Omental fat pad (tissue), 4 donors: ENCODE data around the gene F7. TPM values are rescaled to one million over a fixed set of nuclear protein-coding genes. Genes with fewer than 3 reads are reported as not detected.
"Not testable (repeated sequence)": the region's sequence is repeated elsewhere in the genome, so short reads cannot be mapped to it uniquely, and the experiment has no call there.

Experiments
- ATAC-seq: fragments of 150-250 bp; one replicate; pipeline ENCODE4 v1.9.1; 2016; ENCODE audit warnings: mild to moderate bottlenecking, moderate library complexity; ENCODE audit not compliant: low FRiP score
- DNase-seq: peaks from one replicate; pipeline ENCODE4 v3.0.0-alpha.2; 2019; ENCODE audit warnings: low spot score
- total RNA-seq, 4 donors: library from RNA; depleted of rRNA; stranded (reverse); fragments of >200 nt; gene quantifications; one replicate each; pipeline ENCODE4 v1.1.0, GENCODE V29; 2016
- TF ChIP-seq, protein P1 (sequence below), 3 donors: fragments of 450-650 bp; IDR thresholded peaks; one replicate each; pipeline ENCODE4 v1.5.1; 2016 to 2017; ENCODE audit warnings: antibody characterized with exemption in 3 of 3, mild to moderate bottlenecking in 3 of 3, moderate library complexity in 2 of 3

F7 gene
- total RNA-seq, 4 donors from 2014 or later, result 0.24 to 0.74 TPM; not detected in 2

DNA sequence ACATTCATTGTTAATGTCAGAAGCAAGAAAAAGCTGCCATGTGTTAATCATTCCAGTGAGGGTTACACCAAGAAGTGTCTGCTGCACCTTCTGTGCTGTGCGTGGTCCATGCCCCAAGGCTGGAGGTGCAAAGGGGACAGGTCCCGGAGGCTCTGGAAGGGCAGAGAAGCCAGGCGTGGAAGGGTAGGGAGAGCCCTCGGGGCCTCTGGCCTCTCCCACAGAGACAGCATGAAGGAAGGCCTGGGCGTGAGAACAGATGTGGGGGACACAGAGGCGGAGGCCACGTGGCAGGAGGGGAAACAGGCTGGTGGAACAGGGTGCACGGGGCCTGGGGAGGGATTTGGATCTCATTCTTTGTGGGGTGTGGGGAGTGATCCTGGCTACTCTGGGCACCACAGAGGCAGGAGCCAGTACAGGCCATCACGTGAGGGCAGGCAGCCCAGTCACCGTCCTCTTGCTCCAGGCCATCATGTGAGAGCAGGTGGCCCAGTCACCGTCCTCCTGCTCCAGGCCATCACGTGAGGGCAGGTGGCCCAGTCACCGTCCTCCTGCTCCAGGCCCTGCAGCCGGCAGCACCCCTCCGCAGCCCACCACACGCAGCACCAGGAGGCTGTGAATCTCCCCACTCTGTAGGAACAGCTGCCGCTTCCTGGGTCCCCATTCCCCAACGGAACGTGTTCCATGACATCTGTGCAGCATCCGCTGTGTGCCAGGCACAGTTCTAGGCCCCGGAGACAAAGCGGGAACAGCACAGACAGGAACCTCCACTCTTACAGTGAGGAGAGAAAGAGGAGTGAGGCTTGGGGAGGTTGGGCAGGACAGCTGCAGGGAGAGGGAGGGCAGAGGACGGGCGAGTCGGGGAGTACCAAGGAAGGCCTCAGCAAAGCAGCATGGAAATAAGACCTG, 10.2 kb upstream of the F7 start:
- DNase-seq, result no peak
- TF ChIP-seq, protein P1, sequence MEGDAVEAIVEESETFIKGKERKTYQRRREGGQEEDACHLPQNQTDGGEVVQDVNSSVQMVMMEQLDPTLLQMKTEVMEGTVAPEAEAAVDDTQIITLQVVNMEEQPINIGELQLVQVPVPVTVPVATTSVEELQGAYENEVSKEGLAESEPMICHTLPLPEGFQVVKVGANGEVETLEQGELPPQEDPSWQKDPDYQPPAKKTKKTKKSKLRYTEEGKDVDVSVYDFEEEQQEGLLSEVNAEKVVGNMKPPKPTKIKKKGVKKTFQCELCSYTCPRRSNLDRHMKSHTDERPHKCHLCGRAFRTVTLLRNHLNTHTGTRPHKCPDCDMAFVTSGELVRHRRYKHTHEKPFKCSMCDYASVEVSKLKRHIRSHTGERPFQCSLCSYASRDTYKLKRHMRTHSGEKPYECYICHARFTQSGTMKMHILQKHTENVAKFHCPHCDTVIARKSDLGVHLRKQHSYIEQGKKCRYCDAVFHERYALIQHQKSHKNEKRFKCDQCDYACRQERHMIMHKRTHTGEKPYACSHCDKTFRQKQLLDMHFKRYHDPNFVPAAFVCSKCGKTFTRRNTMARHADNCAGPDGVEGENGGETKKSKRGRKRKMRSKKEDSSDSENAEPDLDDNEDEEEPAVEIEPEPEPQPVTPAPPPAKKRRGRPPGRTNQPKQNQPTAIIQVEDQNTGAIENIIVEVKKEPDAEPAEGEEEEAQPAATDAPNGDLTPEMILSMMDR (IDR thresholded peaks at IDR 0.05), result no peak
- ATAC-seq, result no peak

DNA sequence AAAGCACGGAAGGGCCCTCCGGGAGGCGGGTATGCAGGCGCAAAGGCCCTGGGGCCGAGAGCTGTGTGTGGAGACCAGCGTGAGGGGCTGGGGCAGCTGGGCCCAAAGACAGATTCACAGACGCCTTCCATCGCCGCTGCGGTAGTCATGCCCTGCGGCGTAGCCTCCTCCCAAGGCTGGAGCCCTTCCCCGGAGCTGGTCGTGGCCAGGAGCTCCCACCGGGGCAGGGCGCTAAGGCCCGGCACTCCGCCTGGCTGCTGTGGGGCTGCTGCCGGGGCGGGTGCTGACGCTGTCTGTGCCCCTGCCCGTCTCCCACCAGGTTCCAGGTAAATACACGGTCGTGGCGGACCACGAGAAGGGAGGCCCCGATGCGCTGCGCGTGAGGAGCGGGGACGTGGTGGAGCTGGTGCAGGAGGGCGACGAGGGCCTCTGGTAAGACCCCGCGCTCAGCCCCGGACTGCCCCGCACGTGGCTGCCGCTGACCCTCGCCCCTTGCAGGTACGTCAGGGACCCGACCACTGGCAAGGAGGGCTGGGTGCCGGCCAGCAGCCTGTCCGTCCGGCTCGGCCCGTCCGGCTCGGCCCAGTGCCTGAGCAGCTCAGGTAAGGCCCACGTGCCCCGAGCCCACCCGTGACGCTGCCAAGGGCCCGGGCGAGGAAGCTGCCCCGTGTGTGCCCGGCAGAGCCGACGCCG, 9.4 kb upstream of the F7 start:
- TF ChIP-seq, protein P1 (IDR thresholded peaks at IDR 0.05), result no peak
- DNase-seq (no peak), ATAC-seq (peak; percentile 35)

DNA sequence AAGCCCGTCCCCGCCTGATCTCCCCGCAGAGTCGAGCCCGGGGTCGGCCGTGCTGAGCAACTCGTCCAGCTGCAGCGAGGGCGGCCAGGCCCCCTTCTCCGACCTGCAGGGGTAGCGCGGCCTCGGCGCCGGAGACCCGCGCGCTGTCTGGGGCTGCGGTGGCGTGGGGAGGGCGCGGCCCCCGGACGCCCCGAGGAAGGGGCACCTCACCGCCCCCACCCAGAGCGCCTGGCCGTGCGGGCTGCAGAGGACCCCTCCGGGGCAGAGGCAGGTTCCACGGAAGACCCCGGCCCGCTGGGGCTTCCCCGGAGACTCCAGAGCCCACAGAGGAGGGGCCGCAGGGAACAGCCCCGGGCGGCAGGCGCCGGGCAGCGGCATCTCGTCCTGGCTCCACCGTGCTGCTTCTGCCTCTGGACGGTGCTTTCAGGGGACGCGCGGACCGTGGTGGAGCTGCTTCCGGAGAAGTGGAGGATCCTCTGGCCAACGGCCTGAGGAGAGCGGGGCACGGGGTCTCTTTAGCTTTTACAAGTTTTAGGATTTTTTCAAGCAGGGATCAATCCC, 8.8 kb upstream of the F7 start:
- no peak for DNase-seq
- ATAC-seq, result no peak
- TF ChIP-seq, protein P1 (IDR thresholded peaks at IDR 0.05), result no peak

DNA sequence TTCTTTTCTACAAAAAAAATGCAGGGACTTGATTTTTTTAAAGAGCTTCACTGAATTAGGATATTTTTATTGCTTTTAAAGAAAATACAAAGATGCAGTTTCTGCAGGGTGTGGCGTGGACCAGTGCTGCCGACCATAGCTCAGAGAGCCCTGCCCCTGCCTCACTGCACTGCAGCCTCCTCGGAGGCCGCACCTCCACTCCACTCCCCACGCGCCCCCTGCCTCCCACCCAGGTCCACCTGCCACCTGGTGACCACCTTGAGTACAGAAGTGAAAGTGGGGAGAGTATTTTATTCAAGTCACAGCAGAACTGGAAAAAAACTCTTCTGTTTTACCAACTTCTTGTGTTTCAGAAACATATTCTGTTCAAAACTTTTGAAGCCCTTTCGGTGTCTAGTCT, 7.9 kb upstream of the F7 start:
- ATAC-seq, result no peak
- DNase-seq, result no peak
- TF ChIP-seq, protein P1 (IDR thresholded peaks at IDR 0.05), result no peak

DNA sequence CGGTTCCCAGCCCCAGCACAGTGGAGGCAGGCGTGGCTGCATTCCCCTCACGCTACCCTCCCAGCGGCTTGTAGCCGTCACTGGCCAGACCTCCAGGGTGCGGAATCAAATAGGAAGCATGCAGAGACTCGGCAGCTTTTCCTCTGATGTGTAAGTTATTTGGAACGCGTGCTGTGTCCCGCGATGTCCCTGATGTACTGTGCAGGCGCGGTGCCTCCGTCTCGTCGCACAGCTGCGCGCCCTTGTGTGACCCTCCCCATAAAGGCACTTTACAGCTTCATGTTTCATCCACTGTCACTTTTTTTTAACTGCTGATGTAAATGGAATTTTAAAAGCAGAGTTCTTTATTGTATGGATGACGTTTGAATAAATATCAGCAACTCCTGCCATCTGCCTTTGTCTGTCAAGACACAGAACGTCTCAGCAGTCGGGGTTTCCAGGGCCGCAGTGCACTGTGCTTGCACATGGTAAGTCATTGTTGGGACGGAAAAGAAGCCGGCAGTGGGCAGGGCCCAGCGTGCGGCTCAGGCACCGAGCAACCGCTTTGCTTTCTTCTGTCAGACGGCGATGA, 7.3 kb upstream of the F7 start:
- ATAC-seq (no peak), DNase-seq (no peak)
- TF ChIP-seq, protein P1 (IDR thresholded peaks at IDR 0.05), result no peak

DNA sequence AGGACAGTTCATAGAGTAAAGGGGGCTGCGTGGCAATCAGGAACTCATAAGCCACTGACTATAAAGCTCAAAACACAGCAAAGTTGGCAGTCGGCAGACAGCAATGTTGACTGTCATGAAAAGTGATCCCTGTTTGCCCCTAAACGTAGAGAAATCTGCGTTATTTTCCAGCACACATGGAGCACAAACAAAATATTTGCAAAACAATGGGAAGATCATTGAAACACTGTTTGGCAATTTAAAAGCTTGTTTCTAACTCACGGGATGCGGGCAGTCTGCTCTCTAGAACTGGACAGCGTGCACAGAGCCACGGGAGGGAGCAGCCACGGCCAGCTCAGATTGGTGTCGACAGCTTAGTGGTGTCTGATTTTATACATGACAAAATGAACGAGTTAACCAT, 6.4 kb upstream of the F7 start:
- ATAC-seq, result no peak
- TF ChIP-seq, protein P1 (IDR thresholded peaks at IDR 0.05), result no peak
- DNase-seq, result no peak

DNA sequence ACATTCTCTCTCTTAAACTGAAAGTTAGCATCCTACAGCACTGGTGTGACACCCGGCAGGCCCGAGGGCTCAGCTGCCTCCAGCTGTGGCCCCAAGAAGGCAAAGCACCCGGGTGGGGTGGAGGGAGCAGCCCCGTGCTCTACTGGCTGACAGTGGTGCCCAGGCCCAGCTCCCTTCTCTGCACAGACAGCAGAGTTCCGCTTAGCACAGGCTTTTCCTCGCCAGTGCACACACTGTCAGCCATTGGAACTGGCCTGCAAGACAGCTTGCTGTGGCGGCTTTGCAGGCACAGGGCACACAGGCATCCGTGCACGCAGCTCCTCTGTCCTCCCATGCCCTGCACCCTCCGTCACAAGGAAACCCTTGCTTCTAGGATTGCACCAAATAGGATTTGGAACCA, 3.3 kb upstream of the F7 start:
- not testable (repeated sequence) for ATAC-seq

More for the DNA sequence above, 3.3 kb upstream of the F7 start:
- DNase-seq, result not testable (repeated sequence)
